NOMO-1 treated with dmso at 0.1 percent for 144 hours (cell line): ENCODE data around the gene RPP40.

Source experiments
- DNase-seq: peaks from one replicate; lab custom pipeline; 2025; ENCODE audit not compliant: unreplicated experiment; lab: John Stamatoyannopoulos, UW

Gene RPP40

DNA sequence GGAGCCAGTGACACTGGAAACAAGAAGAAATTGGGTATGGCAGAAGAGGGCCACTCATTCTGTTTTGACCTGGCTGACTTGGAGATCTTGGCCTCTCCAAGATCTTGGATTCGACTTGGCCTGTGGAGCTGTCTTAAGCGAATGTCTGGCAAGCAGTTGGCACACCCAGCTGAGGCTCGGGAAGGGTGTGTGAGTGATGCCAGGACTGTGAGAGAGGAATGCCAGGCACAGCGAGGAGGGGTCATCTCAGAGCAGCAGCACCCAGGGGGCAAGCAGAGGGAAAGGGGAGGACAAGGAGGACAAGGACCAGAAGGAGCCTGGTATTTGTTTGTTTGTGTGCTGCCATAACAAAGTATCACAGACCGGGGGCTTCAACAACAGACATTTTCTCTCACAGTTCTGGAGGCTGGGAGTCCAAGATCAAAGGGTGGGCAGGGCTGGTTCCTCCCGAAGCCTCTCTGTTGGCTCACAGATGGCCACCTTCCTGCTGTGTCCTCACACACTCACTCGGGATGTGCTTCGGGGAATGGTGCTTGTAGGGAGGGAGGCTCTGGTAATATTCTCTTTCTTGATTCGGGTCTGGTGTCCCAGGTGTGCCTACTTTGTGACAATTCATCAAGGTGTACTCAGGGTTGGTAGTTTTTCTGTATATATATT is 33.0 kb downstream of the RPP40 start:
- no peak for DNase-seq

DNA sequence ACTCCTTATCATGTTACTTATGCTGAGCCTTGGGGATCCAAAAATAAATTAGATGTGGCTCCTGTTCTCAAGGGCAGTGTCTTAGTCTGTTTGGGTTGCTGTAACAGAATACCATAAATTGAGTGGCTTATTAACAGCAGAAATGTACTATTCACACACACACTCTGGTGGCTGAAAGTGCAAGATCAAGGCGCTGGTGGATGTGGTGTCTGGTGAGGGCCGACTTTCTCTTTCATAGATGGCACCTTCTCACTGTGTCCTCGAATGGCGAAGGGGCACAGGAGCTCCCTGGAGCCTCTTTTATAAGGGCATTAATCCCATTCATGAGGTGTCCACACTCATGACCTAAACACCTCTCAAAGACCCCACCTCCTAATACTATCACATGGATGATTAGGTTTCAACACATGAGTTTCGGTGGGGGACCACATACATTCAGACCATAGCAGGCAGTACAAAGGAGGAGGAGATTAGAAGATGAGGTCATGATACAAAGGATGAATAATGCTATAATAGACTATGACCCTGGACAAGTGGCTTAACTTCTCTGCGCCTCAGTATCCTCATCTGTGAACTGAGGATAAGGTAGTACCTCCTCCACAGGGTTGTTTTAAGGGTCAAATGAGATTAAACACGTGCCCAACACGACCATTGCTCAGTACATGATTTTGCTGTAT is 34.1 kb downstream of the RPP40 start:
- no peak for DNase-seq

DNA sequence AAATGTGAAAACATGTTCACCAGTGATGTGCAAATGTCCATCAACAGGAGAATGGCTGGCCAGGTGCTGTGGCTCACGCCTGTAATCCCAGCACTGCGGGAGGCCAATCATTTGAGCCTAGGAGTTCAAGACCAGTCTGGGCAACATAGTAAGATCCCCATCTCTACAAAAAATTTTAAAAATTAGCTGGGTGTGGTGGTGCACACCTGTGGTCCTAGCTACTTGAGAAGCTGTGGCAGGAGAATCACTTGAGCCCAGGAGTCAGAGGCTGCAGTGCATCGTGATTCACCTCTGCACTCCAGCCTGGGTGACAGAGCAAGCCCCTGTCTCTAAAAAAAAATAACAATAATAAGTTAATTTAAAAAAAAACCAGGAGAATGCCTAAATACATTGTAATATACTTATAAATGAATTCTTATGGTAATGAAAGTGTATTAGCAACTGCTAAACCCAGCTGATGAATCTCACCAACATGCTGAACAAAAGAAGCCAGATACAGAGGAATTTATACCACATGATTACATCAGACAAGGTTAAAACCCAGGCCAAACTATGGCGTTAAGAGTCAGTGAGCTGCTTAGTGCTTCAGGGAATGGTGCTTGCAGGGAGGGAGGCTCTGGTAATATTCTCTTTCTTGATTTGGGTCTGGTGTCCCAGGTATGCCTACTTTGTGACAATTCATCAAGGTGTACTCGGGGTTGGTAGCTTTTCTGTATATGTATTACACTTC is 36.4 kb downstream of the RPP40 start:
- DNase-seq = no peak

DNA sequence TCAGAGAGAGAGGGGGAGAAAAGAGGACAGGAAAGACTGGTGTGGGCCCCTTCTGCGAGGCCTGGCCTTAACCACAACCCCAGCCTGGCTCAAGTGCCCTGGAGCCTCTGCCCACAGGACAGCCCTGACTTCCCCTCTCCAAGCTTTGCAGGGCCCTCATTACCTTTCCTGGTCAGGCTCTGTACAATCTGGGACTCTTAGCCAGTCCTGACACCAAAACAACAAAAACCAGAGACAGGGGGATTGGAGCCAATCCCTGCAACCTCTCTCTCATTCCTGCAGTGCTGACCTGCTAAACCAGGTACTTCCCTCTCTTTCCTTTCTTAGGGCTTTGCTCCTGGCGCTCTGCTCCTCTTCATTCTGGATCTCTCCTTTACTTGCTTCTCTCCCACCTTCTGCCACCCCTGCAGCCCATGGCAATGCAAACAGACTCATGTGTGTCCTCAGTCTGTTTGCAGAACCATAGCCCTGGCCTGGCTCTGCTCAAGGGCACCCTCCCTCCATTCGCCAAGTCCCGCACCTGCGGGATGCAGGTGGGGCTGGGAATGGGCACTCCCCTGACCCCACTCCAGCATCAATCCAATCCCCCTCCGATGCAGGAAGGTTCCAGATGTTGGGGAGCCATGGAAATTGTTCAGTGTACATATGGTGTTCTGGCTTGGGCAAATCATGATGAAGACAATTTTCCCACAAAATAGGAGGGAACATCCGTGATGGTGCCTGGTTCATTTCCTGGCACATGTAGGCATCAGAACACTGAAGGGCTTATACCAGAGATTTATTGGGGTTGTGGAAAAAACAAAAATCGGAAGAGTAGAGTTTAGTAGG is 38.1 kb downstream of the RPP40 start:
- no peak for DNase-seq

DNA sequence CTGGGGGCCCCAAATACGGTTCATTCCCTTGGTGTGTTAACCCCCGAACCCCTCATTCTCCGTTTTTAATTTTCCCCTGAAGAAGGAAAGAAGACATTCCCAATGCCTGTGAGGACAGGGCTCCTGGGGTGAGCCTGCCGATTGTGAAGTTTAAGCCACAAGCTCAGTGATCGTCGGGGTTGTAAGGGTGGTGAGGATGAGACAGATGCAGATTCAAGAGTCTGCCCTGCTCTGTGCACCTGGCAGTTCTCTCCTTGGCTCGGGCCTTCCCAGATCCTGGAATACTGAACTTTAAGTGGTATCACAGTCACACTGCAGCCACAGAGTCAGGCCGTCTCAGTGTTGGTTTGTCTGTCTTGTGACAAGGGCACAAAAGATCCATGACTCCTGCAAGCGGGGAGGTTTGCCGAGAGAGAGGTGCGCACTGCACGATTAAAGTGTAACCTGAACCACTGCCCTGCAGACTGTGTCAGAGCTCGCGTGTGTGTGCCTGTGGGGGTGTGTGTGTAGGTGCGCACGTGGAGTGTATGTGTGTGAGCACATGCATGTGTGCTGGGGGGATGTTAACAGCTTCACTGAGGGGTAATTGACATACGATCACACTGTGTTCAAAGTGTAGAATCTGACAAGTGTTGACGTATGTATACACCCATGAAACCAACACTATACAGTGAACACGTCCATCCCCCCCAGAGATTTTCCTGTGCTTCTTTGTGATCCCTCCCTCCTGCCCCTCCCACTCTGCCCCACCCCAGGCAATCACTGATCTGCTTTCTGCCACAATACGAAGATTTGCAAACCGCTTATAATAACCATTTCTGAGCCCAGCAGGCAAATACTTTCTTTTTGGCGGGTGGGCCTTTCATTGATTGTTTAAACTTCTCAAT is 38.9 kb downstream of the RPP40 start:
- DNase-seq = no peak

DNA sequence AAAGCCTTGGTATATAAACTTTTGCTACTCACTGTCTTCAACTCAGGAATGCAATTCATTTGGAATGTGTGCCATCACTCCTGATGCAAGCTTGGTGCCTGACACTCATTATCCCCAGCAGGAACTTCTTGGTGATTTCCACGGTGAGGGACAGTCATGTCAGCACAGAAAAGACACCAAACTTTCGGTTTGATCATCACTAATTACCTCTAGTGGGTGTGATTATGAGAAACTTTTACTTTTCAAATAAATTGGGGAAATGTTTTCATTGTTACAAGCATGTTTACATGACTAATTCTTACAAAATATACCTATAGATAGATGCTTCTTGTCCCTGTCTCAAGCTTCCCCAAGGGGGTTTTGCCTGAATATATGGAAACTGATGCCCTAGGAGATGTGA is 40.9 kb downstream of the RPP40 start:
- DNase-seq = no peak

DNA sequence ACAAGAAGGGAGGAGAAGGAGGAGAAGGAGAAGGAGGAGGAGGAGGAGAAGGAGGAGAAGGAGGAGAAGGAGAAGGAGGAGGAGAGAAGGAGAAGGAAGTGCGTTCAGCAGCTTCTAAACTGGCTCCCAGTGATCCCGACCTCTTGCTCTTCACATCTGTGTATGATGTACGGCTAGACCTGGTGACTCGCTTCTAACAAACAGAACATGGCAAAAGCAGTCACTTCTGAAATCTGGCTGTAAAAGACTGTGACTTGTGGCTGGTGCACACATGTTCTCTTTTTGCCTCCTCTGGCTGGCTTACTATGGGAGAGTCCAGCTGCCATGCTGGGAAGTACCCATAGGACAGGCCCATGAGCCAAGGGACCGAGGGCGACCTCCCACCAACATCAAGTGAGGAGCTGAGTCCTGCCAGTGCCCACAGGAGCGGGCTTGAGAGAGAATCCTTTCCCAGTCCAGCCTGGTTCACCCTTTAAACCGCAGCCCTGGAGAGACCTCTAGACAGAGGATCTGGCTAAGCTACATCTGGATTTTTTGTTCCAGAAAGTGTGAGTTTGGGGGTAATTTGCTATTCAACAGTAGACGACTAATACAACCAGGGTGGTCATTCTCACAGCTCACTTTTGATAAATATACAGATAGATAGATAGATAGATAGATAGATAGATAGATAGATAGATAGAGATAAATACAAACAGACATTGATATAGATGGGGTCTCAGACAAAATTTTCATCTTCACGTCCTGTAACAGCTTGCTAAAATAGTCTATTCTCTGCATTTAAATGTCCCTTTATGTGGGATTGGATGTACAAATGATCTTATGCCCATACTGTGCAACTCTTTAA is 42.3 kb downstream of the RPP40 start:
- no peak for DNase-seq

DNA sequence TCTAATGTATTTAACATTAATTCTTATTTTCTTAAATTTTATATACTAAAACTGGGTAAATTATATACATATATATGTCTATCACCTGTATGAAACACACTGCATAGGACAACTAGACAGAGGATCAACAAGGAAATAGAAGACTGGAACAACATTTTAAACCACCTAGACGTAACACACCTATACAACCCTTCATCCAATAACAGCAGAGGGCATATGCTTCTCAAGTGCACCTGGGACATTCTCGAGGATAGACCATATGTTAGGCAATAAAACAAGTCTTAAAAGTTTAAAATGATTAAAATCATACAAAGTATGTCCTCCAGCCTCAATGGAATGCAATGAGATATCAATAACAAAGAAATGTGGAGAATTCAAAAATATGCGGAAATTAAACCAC is 45.2 kb downstream of the RPP40 start:
- DNase-seq = no peak

DNA sequence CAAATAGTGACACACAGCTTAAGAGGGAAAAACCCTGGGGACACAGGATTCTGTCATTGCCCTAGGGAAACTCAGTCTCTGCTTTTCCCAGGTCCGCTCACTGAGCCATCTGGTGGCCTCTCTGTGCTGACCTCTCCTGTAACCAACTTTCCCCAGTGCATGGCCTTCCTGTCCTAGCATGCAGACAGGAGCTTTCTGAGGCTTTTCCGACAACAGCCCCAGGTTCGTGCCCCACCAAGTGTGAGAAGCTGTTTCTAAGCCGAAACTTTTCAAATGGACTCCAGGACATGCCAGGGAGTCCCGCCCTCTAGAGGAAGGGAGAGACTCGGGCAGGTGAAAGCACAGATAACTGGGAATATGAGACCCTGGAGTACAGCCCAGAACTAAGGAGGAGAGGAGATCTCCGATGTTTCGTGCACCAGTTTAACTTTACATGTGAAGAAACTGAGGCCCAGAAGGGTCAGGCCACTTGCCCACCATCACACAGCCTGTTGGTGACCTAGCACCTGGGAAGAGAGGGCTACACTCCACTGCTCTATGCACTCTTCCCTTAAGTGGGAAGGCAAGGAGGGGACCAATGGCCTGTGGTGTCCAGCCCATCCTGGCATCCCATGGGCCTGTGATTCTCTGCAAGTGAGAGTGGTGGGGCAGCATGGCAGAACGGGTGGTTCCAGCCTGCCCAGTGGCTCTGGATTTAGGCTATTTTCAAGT is 46.2 kb downstream of the RPP40 start:
- DNase-seq = no peak

DNA sequence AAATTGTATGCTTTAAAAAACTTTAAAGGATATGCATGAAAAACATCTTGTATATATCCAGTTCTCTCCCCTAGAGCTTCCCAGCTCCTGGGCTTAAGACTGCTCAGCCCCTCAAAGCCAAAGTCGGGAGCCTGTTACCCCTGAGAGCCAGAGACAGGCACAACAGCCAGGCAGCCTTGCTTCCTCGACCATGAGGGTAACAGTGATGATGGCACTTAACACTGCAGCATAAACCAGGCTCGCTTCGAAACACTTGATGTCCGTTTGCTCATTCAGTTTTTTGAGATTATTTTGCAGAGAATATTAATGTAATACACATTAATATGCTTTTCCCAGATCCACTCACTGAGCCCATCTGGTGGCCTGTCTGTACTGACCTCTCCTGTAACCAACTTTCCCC is 47.2 kb downstream of the RPP40 start:
- no peak for DNase-seq

DNA sequence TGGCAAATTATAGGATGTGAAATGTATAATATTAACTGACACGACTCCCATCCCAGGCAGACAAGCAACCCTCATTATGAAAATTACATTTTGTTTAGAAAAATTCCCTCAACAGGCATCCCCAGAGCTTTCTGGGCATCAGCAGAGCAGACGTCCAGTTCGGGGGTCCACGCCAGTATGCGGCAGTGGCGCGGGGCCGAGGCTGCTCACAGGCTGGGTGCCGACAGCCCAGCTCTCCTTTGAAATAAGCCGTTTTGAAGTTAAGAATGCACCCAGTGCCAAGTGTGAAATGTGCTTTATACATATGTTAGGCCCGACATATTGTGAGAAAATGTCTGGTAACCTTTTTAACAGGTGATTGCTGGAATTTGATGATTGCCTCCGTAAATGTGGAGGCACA is 50.4 kb downstream of the RPP40 start:
- DNase-seq = no peak

DNA sequence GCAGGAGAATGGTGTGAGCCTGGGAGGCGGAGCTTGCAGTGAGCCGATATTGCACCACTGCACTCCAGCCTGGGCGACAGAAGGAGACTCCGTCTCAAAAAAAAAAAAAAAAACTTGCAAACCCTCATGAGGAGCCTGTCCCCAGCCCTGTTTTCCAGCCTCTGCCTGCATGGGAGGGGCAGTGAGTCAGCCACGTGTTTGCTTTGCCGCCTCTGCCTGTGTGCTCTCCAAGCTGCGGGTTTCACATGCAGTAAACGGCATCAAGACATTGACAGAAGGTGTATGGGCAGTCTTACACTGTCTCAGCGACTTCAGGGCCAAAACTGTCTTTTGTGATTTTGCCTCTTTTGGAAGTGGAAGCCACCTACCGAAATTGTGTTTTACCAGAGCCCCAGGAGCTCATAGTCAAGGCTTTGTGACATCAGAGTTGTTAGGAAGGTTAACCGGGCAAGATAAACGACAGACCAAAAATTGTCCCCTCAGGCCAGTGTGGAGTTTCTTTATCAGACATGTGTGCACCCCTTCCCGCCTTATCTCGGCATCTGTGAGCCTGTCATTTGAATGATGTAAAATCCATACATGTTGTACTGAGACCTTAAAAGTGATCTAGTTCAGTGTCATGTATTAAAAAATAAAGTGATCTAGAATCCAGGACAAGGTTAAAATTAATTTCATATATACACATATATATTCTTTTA is 52.9 kb downstream of the RPP40 start:
- no peak for DNase-seq

DNA sequence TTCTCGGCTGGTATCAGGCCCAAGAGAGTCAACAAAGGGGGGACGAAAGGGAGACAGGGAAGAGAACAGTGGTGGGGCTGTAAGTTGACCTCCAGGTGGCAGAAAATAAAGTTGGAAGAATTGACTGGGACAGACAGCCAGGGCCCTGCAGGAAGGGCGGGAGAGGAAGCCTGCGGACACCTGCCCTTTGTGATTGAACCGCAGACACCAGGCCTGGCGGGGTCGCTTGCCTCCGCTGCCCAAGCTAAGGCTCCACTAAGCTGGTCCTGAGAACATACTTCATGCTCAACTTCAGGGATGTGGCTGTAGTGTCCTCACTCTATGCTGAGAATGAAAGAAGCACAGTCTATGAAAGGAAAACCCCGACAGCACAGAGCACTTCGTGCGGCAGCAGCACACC is 53.8 kb downstream of the RPP40 start:
- no peak for DNase-seq

DNA sequence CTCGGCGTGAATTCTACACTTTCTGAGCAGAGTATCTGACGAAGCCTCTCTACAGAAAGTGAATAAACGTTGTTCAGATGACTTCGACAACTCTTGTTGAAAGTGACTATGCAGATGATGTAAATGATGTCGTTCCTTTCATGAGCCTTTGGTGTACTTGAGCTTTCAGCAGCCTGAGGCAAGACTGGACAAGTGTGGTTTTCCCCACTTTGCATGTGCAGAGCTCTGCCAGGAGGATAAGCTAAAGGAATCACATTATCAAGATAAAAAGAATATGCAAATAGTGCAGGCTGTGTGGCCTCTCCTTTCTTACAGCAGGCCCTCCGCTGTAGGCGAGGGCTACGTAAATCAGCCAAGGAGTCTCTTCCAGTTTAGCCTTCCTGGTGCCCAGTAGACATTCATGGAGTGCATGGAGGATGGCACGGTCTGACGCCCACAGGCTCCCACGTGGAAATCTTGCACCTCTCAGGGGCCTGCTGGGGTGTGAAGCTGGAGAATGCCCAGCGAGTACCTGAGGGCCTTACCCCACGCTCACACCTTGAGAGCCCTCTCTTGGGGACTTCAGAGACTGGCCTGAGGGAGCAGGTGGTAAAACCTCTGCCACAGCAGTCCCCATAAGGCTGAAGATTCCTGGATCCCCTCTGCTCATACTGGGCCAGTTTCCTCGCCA is 54.9 kb downstream of the RPP40 start:
- DNase-seq = no peak

DNA sequence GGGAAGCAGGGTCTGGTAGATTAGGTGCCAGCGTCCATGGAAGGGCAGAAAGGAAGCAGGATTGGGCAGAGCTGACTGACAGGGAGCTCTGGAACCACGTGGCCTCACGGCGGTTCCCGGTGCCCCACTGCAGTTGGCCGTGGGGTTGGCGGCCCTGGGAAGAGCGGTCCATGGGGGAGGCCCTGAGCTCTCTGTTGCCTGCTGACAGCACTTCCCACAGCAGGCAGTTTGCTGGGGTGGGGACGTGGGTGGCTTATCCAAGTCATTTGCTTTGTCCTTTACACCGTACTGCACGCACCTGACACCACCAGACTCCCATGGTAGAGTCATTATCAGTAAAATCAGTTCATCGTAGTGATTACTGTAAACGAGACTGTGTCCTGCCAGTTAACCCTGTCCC is 56.1 kb downstream of the RPP40 start:
- no peak for DNase-seq

DNA sequence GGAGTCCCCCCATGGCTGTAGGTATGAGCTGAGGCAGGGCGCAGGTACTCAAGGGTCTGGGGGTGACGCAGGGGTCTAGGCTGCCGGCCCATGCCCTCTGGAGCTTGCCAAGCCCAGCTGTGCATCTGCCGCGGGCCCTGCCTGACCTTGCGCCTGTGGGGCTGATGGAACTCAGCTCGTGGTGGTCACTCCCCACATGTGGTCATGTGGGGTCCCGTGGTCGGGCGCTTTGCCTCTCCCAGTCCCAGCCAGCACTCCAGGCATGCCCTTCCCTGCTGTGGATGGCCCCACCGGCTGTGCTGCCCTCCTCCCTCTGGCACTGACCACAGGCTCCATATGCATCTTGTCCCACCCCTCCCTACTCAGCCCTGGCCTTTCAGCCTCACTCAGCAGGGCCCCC is 57.3 kb downstream of the RPP40 start:
- DNase-seq = no peak
